H1 (cell line): ENCODE results near the gene RAD51C. TPM values are rescaled to one million over a fixed set of nuclear protein-coding genes. Genes with fewer than 3 reads are reported as not detected.
A peak's percentile ranks its signal among the peaks of the same experiment; 100 is the strongest.

Experiments
- CTCF ChIA-PET: fragments of 300-600 bp; sonication (Branson Sonifier 250); formaldehyde crosslinking; loops from one replicate; lab custom pipeline; 2021; ENCODE audit not compliant: partially characterized antibody; lab: Charles Lee
- POLR2A ChIA-PET: fragments of 300-600 bp; sonication (Branson Sonifier 250); formaldehyde crosslinking; loops from one replicate; lab custom pipeline; 2021; ENCODE audit warnings: inconsistent platforms; ENCODE audit not compliant: partially characterized antibody; lab: Charles Lee
- DNase-seq, 2 experiments: peaks; one replicate each; pipeline versions ENCODE4 v3.0.0 to v3.0.0-alpha.2; 2010 to 2022; ENCODE audit warnings: low spot score in 2 of 2, low read depth in 1 of 2, mixed read lengths in 1 of 2
- FAIRE-seq: peaks from 2 replicates; lab custom pipeline; 2011; peaks lifted over from hg19 to GRCh38; lab: Jason Lieb, UNC
- H2AFZ ChIP-seq: 2 replicates; pipeline ENCODE4 v1.8.1; 2012; ENCODE audit warnings: low read length, inconsistent platforms
- H2AK5ac ChIP-seq: 2 replicates; pipeline ENCODE4 v1.6.1; 2013; ENCODE audit warnings: low read depth, low read length
- H2BK120ac ChIP-seq: replicated peaks from 2 replicates; pipeline ENCODE3; 2013; ENCODE audit warnings: low read depth, low read length, inconsistent platforms
- H2BK12ac ChIP-seq: 2 replicates; pipeline ENCODE4 v1.6.1; 2013; ENCODE audit warnings: low read depth, low read length
- H2BK15ac ChIP-seq: 2 replicates; pipeline ENCODE4 v1.6.1; 2013; ENCODE audit warnings: low read length
- H2BK20ac ChIP-seq: 2 replicates; pipeline ENCODE4 v1.6.1; 2013; ENCODE audit warnings: low read length
- H2BK5ac ChIP-seq: 2 replicates; pipeline ENCODE4 v1.6.1; 2013; ENCODE audit warnings: low read depth, low read length
- H3K14ac ChIP-seq: 2 replicates; pipeline ENCODE4 v1.6.1; 2013; ENCODE audit warnings: inconsistent platforms; ENCODE audit not compliant: insufficient read length
- H3K18ac ChIP-seq: 2 replicates; pipeline ENCODE4 v1.6.1; 2013; ENCODE audit warnings: low read length; ENCODE audit errors: extremely low read depth
- H3K23ac ChIP-seq: 2 replicates; pipeline ENCODE4 v1.6.1; 2013; ENCODE audit warnings: inconsistent platforms; ENCODE audit not compliant: insufficient read length
- H3K23me2 ChIP-seq: 2 replicates; pipeline ENCODE4 v1.6.1; 2013; ENCODE audit warnings: low read depth, low read length
- H3K27ac ChIP-seq: 2 replicates; pipeline ENCODE4 v1.6.1; 2011; ENCODE audit warnings: low read depth, low read length, inconsistent platforms
- H3K27me3 ChIP-seq, 4 experiments: replicated peaks in 1 of 4; 1 replicate in 1 of 4; 2 replicates in 3 of 4; pipeline versions ENCODE4 v1.6.1 to v1.8.1; 2011 to 2013; ENCODE audit warnings: low read length in 3 of 4, mild to moderate bottlenecking in 3 of 4, inconsistent platforms in 2 of 4, mixed read lengths in 2 of 4, moderate library complexity in 1 of 4; ENCODE audit not compliant: control insufficient read depth in 3 of 4, insufficient read depth in 3 of 4; ENCODE audit errors: extremely low read depth in 1 of 4
- H3K36me3 ChIP-seq, 4 experiments: 2 replicates each; pipeline versions ENCODE4 v1.6.1 to v1.8.1; 2011 to 2013; ENCODE audit warnings: mild to moderate bottlenecking in 4 of 4, low read length in 3 of 4, moderate library complexity in 2 of 4, control low read depth in 1 of 4, inconsistent platforms in 1 of 4; ENCODE audit not compliant: insufficient read depth in 4 of 4, control insufficient read depth in 2 of 4
- H3K4ac ChIP-seq: replicated peaks from 2 replicates; pipeline ENCODE3; 2013; ENCODE audit warnings: low read length, low read depth, mixed read lengths, inconsistent platforms; ENCODE audit not compliant: insufficient read length
- H3K4me1 ChIP-seq, 4 experiments: replicated peaks in 1 of 4; 1 replicate in 1 of 4; 2 replicates in 3 of 4; pipeline versions ENCODE4 v1.6.1 to v1.8.1; 2011 to 2013; ENCODE audit warnings: low read length in 3 of 4, inconsistent platforms in 2 of 4, mixed read lengths in 1 of 4; ENCODE audit not compliant: insufficient read depth in 4 of 4, control insufficient read depth in 3 of 4
- H3K4me2 ChIP-seq, 2 experiments: 2 replicates each; pipeline versions ENCODE4 v1.6.1 to v1.8.1; 2011 to 2013; ENCODE audit warnings: low read depth in 2 of 2, low read length in 2 of 2, control low read depth in 1 of 2, inconsistent platforms in 1 of 2, mild to moderate bottlenecking in 1 of 2; ENCODE audit not compliant: insufficient read depth in 1 of 2
- H3K4me3 ChIP-seq, 4 experiments: fragments of 200-600, 300-600 bp in 1 of 4; sonication (generic), shearing (Covaris generic), sonication (Bioruptor Twin) in 1 of 4; 2 replicates each; pipeline versions ENCODE4 v1.5.1 to v1.8.1; 2011 to 2016; ENCODE audit warnings: low read length in 4 of 4, low read depth in 3 of 4, control low read depth in 2 of 4, inconsistent platforms in 2 of 4, mild to moderate bottlenecking in 2 of 4, mixed read lengths in 1 of 4, moderate library complexity in 1 of 4; ENCODE audit not compliant: insufficient read depth in 2 of 4; ENCODE audit errors: extremely low read depth in 1 of 4
- H3K56ac ChIP-seq: replicated peaks from 2 replicates; pipeline ENCODE3; 2013; ENCODE audit warnings: low read depth, mild to moderate bottlenecking, mixed read lengths, low read length, inconsistent platforms; ENCODE audit not compliant: insufficient read length
- H3K79me1 ChIP-seq: 2 replicates; pipeline ENCODE4 v1.6.1; 2013; ENCODE audit warnings: low read depth, low read length, control low read depth
- H3K79me2 ChIP-seq, 2 experiments: 2 replicates each; pipeline versions ENCODE4 v1.6.1 to v1.8.1; 2012 to 2013; ENCODE audit warnings: low read length in 2 of 2, mild to moderate bottlenecking in 2 of 2, inconsistent platforms in 1 of 2; ENCODE audit not compliant: insufficient read depth in 2 of 2, control insufficient read depth in 1 of 2
- H3K9ac ChIP-seq, 4 experiments: replicated peaks in 1 of 4; 1 replicate in 1 of 4; 2 replicates in 3 of 4; pipeline versions ENCODE4 v1.6.1 to v1.8.1; 2011 to 2013; ENCODE audit warnings: low read depth in 3 of 4, low read length in 3 of 4, control low read depth in 2 of 4, mild to moderate bottlenecking in 2 of 4, moderate library complexity in 2 of 4, inconsistent platforms in 1 of 4; ENCODE audit errors: extremely low read depth in 1 of 4
- H3K9me3 ChIP-seq, 2 experiments: 2 replicates each; pipeline versions ENCODE4 v1.6.1 to v1.8.1; 2012 to 2013; ENCODE audit warnings: mild to moderate bottlenecking in 2 of 2, moderate library complexity in 2 of 2, control low read depth in 1 of 2, inconsistent platforms in 1 of 2, low read depth in 1 of 2, low read length in 1 of 2, mixed read lengths in 1 of 2; ENCODE audit not compliant: insufficient read depth in 2 of 2
- H4K20me1 ChIP-seq, 2 experiments: replicated peaks in 1 of 2; 2 replicates each; pipeline versions ENCODE3 to v1.8.1; 2011 to 2013; ENCODE audit warnings: inconsistent platforms in 2 of 2, low read length in 2 of 2, mild to moderate bottlenecking in 1 of 2; ENCODE audit not compliant: insufficient read depth in 2 of 2, control insufficient read depth in 1 of 2
- H4K5ac ChIP-seq: 2 replicates; pipeline ENCODE4 v1.6.1; 2013; ENCODE audit warnings: low read length, low read depth, mixed read lengths, inconsistent platforms; ENCODE audit not compliant: insufficient read length
- H4K8ac ChIP-seq: 2 replicates; pipeline ENCODE4 v1.8.0; 2013; ENCODE audit warnings: mild to moderate bottlenecking, moderate library complexity, low read length, inconsistent platforms; ENCODE audit not compliant: insufficient read depth; ENCODE audit errors: extremely low read depth
- H4K91ac ChIP-seq: replicated peaks from 2 replicates; pipeline ENCODE3; 2013; ENCODE audit warnings: low read length, mixed read lengths, inconsistent platforms; ENCODE audit not compliant: insufficient read length
- BACH1 ChIP-seq: IDR thresholded peaks from 2 replicates; pipeline ENCODE4 v1.6.1; 2012; ENCODE audit warnings: low read length, improper control_type of control experiment
- BRCA1 ChIP-seq: IDR thresholded peaks from 2 replicates; pipeline ENCODE4 v1.6.1; 2012; ENCODE audit warnings: low read depth, low read length, improper control_type of control experiment
- CBX5 ChIP-seq: fragments of 300-800, 300-1000 bp; sonication (generic); IDR thresholded peaks from 2 replicates; pipeline ENCODE4 v1.7.1; 2016; ENCODE audit warnings: antibody characterized with exemption, low read length, low read depth
- E2F6 ChIP-seq: IDR thresholded peaks from 2 replicates; pipeline ENCODE4 v1.6.1; 2012; ENCODE audit warnings: inconsistent platforms
- EGR1 ChIP-seq: IDR thresholded peaks from 2 replicates; pipeline ENCODE4 v1.6.1; 2011; ENCODE audit warnings: low read depth, low read length, borderline replicate concordance
- KDM4A ChIP-seq: IDR thresholded peaks from one replicate; pipeline ENCODE4 v1.7.1; 2012; ENCODE audit warnings: low read depth, mild to moderate bottlenecking, moderate library complexity, low read length, inconsistent platforms; ENCODE audit not compliant: severe bottlenecking
- NRF1 ChIP-seq: IDR thresholded peaks from 2 replicates; pipeline ENCODE4 v1.6.1; 2011; ENCODE audit warnings: mild to moderate bottlenecking, low read depth, low read length, improper control_type of control experiment
- POLR2AphosphoS5 ChIP-seq: IDR thresholded peaks from 2 replicates; pipeline ENCODE4 v1.6.1; 2011; ENCODE audit warnings: low read depth, low read length
- RAD21 ChIP-seq, 2 experiments: IDR thresholded peaks in 1 of 2; conservative IDR thresholded peaks in 1 of 2; 2 replicates each; pipeline ENCODE4 v1.6.1; 2011; ENCODE audit warnings: low read depth in 2 of 2, low read length in 2 of 2, improper control_type of control experiment in 1 of 2, inconsistent platforms in 1 of 2, mild to moderate bottlenecking in 1 of 2, moderate library complexity in 1 of 2
- SAP30 ChIP-seq: fragments of 300-600 bp; sonication (generic); IDR thresholded peaks from 2 replicates; pipeline ENCODE4 v1.7.1; 2012; ENCODE audit warnings: low read length, moderate library complexity, mild to moderate bottlenecking, inconsistent platforms; ENCODE audit not compliant: insufficient read depth, insufficient replicate concordance
- SIRT6 ChIP-seq: IDR thresholded peaks from one replicate; pipeline ENCODE4 v1.7.1; 2012; ENCODE audit warnings: low read length, inconsistent platforms
- SRF ChIP-seq: IDR thresholded peaks from 2 replicates; pipeline ENCODE4 v1.6.1; 2011; ENCODE audit warnings: mild to moderate bottlenecking, low read depth, low read length, moderate library complexity
- SUZ12 ChIP-seq: fragments of 200-600 bp; sonication (generic); IDR thresholded peaks from 2 replicates; pipeline ENCODE4 v1.6.1; 2012; ENCODE audit warnings: mild to moderate bottlenecking, inconsistent platforms, low read length, moderate library complexity, mixed read lengths
- TEAD4 ChIP-seq: IDR thresholded peaks from 2 replicates; pipeline ENCODE4 v1.6.1; 2012; ENCODE audit warnings: low read depth, low read length, inconsistent platforms, mixed read lengths
- WGBS, 2 experiments: shearing (Covaris generic) in 1 of 2; methylation state at CpG; one replicate each; pipeline versions ENCODE4 v1.1.6 to v1.1.7; 2013 to 2015; ENCODE audit warnings: low lambda C conversion rate in 2 of 2, mixed read lengths in 2 of 2, inconsistent platforms in 1 of 2, low coverage in 1 of 2, missing lambda C conversion rate in 1 of 2; ENCODE audit not compliant: insufficient replicate concordance in 2 of 2, insufficient coverage in 1 of 2, insufficient read length in 1 of 2; ENCODE audit errors: extremely low coverage in 1 of 2, missing lambda C conversion rate in 1 of 2; 5-methylcytosine and 5-hydroxymethylcytosine counted together
- polyA plus RNA-seq, 7 experiments: library from polyadenylated mRNA; depleted of rRNA in 3 of 7; stranded (reverse) in 5 of 7; unstranded in 2 of 7; fragments of >200 nt in 5 of 7; fragments of 200-250 nt in 2 of 7; gene quantifications; 1 replicate in 5 of 7; 2 replicates in 1 of 7; 4 replicates in 1 of 7; pipeline versions ENCODE4 v1.2.1 to v1.2.3, GENCODE V29; 2011 to 2013; ENCODE audit warnings: missing spikeins in 2 of 7, mixed read lengths in 2 of 7
- total RNA-seq: library from RNA; stranded (reverse); fragmentation: NEBNext Ultra II Directional; extraction: Animal tissue kit (Norgen Biotek cat#: 25700); gene quantifications from 2 replicates; pipeline ENCODE4 v1.2.1, GENCODE V29; 2021

RAD51C gene
- total and polyA plus RNA-seq, 2 of the 8 experiments (the other 6 are each of a cell fraction or from before 2014, with no cell fraction given), result 10.4 to 21.7 TPM

GRCh38 chr17:58693208-58693607 is 806 bp downstream of the RAD51C start:
- Histone ChIP-seq H3K27me3 (no peaks in the 10 kb centered on the region), H3K36me3 (no peaks in the 10 kb centered on the region), H2BK20ac (no peak overlapping the region), H3K9me3 (no peaks in the 10 kb centered on the region), H4K20me1 (no peaks in the 10 kb centered on the region), H3K56ac (no peak overlapping the region), H2BK5ac (no peak overlapping the region), H4K5ac (no peak overlapping the region), H2AK5ac (no peak overlapping the region), H3K4me1 (peaks cover 0 to 4% (median 0%) of the 10 kb centered on the region in 4 experiments; a peak in 3 of 7 replicates), H3K4me2 (peak overlapping the region; percentile 36 to 83), H3K9ac (peak overlapping the region in 1 of 4 experiments; percentile 41; a peak in 2 of 7 replicates), H3K27ac (no peak overlapping the region), H3K4ac (no peak overlapping the region), H2BK15ac (no peak overlapping the region), H4K91ac (no peak overlapping the region), H2AFZ (peak overlapping the region; percentile 81; the same call in 1 of the 2 replicates), H3K23ac (no peak overlapping the region), H2BK120ac (no peak overlapping the region), H3K14ac (no peak overlapping the region), H3K18ac (no peak overlapping the region), H3K79me2 (no peaks in the 10 kb centered on the region; a peak in 1 of 4 replicates), H4K8ac (no peak overlapping the region), H3K4me3 (peak overlapping the region; percentile 30 to 64 (median 55); a peak in 5 of 8 replicates), H2BK12ac (no peak overlapping the region), H3K79me1 (no peaks in the 10 kb centered on the region), H3K23me2 (no peaks in the 10 kb centered on the region)
- 93% methylated on average over 8 of the region's 8 CpGs; no CpG with 5 or more reads in 1 of the 2 experiments for WGBS, 2 experiments
- CTCF ChIA-PET, result interaction anchor here (0.6 to 1.6 kb wide), 4 partner anchors 18 to 116 kb away, joined by 3 to 5 read pairs (median 3); no protein-coding TSS in a partner anchor
- no peak for DNase-seq
- POLR2A ChIA-PET, result interaction anchor here (0.6 to 2.4 kb wide), 8 partner anchors 9 to 461 kb away, joined by 3 to 19 read pairs (median 3); no protein-coding TSS in a partner anchor
- no peak for FAIRE-seq
- TF ChIP-seq SUZ12, result no peak
- no peak for TF ChIP-seq CBX5
- TF ChIP-seq SRF, result no peak
- TF ChIP-seq BACH1, result no peak
- TF ChIP-seq RAD21 (IDR thresholded peaks at IDR 0.05 in 1 of 2, conservative IDR thresholded peaks at IDR 0.05 in 1 of 2; ENCODE audit: low read depth in 2 of 2, low read length in 2 of 2), result no peak
- no peak for TF ChIP-seq POLR2AphosphoS5
- no peak for TF ChIP-seq BRCA1
- TF ChIP-seq E2F6, result no peak
- TF ChIP-seq NRF1, result no peak
- TF ChIP-seq TEAD4, result no peak
- no peak for TF ChIP-seq KDM4A
- TF ChIP-seq SIRT6, result no peak
- no peak for TF ChIP-seq SAP30
- TF ChIP-seq EGR1, result no peak
